HCT116 (cell line): ENCODE data around the gene MMD.

Source experiments
- EGR1 ChIP-seq: IDR thresholded peaks from 2 replicates; pipeline ENCODE4 v1.6.1; 2012; ENCODE audit warnings: low read depth
- ELF1 ChIP-seq: IDR thresholded peaks from 2 replicates; pipeline ENCODE4 v1.6.1; 2012; ENCODE audit warnings: low read depth, borderline replicate concordance
- JUND ChIP-seq: IDR thresholded peaks from 2 replicates; pipeline ENCODE4 v1.6.1; 2012
- POLR2AphosphoS5 ChIP-seq: IDR thresholded peaks from 2 replicates; pipeline ENCODE4 v1.6.1; 2011; ENCODE audit warnings: mild to moderate bottlenecking, low read depth, low read length, moderate library complexity
- YY1 ChIP-seq: IDR thresholded peaks from 2 replicates; pipeline ENCODE4 v1.6.1; 2011; ENCODE audit warnings: low read length, low read depth, moderate library complexity, mild to moderate bottlenecking; ENCODE audit not compliant: insufficient replicate concordance; ENCODE audit errors: extremely low read depth
- ZBTB33 ChIP-seq: IDR thresholded peaks from 2 replicates; pipeline ENCODE4 v1.6.1; 2011; ENCODE audit warnings: mild to moderate bottlenecking, low read length, moderate library complexity; ENCODE audit not compliant: insufficient replicate concordance; ENCODE audit errors: extremely low read depth
- TF ChIP-seq, protein P1 (sequence below), 3 experiments: fragments of 200-600 bp in 1 of 3; sonication (generic) in 1 of 3; IDR thresholded peaks in 2 of 3; conservative IDR thresholded peaks in 1 of 3; 2 replicates each; pipeline ENCODE4 v1.5.1; 2012 to 2017; ENCODE audit warnings: low read depth in 2 of 3, low read length in 2 of 3, antibody characterized with exemption in 1 of 3, borderline replicate concordance in 1 of 3, control low read depth in 1 of 3, mild to moderate bottlenecking in 1 of 3, mixed read lengths in 1 of 3, mixed run types in 1 of 3, moderate library complexity in 1 of 3; ENCODE audit not compliant: insufficient read depth in 1 of 3
- TF ChIP-seq, protein P2 (sequence below): IDR thresholded peaks from 2 replicates; pipeline ENCODE4 v1.6.1; 2012; ENCODE audit warnings: low read depth

DNA sequence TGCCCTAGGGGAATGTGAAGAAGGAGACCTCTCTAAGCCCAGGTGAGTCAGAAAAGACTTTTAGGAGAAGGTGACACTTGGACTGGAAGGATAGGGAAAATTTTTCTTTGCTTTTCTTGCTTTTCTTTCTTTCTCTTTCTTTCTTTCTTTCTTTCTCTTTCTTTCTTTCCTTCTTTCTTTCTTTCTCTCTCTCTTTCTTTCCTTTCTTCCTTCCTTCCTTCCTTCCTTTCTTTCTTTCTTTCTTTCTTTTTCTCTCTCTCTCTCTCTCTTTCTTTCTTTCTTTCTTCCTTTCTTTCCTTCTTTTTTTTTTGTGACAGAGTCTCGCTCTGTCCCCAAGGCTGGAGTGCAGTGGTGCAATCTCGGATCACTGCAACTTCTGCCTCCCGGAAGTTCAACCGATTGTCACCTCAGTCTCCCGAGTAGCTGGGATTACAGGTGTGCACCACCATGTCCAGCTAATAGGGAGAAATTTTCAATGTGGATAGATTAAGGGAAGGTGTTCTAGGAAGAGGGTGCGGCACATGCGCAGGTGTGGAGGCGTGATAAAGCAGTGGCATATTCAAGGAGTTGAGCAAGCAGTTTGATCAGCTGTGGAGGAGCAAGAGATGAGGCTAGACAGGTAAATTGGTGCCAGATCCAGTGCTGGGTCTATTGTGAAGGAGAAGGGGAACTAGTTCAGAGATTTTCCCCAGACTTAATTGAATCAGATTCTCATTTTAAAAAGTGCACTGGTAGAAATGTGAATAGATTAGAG lies 40.4 kb downstream of the MMD start:
- TF ChIP-seq, protein P1, sequence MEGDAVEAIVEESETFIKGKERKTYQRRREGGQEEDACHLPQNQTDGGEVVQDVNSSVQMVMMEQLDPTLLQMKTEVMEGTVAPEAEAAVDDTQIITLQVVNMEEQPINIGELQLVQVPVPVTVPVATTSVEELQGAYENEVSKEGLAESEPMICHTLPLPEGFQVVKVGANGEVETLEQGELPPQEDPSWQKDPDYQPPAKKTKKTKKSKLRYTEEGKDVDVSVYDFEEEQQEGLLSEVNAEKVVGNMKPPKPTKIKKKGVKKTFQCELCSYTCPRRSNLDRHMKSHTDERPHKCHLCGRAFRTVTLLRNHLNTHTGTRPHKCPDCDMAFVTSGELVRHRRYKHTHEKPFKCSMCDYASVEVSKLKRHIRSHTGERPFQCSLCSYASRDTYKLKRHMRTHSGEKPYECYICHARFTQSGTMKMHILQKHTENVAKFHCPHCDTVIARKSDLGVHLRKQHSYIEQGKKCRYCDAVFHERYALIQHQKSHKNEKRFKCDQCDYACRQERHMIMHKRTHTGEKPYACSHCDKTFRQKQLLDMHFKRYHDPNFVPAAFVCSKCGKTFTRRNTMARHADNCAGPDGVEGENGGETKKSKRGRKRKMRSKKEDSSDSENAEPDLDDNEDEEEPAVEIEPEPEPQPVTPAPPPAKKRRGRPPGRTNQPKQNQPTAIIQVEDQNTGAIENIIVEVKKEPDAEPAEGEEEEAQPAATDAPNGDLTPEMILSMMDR (IDR thresholded peaks at IDR 0.05 in 2 of 3, conservative IDR thresholded peaks at IDR 0.05 in 1 of 3; ENCODE audit: borderline replicate concordance in 1 of 3, insufficient read depth in 1 of 3, low read depth in 2 of 3, low read length in 2 of 3), result no peak
- no peak for TF ChIP-seq JUND
- TF ChIP-seq YY1, result no peak
- no peak for TF ChIP-seq EGR1
- TF ChIP-seq ZBTB33, result no peak
- TF ChIP-seq, protein P2, sequence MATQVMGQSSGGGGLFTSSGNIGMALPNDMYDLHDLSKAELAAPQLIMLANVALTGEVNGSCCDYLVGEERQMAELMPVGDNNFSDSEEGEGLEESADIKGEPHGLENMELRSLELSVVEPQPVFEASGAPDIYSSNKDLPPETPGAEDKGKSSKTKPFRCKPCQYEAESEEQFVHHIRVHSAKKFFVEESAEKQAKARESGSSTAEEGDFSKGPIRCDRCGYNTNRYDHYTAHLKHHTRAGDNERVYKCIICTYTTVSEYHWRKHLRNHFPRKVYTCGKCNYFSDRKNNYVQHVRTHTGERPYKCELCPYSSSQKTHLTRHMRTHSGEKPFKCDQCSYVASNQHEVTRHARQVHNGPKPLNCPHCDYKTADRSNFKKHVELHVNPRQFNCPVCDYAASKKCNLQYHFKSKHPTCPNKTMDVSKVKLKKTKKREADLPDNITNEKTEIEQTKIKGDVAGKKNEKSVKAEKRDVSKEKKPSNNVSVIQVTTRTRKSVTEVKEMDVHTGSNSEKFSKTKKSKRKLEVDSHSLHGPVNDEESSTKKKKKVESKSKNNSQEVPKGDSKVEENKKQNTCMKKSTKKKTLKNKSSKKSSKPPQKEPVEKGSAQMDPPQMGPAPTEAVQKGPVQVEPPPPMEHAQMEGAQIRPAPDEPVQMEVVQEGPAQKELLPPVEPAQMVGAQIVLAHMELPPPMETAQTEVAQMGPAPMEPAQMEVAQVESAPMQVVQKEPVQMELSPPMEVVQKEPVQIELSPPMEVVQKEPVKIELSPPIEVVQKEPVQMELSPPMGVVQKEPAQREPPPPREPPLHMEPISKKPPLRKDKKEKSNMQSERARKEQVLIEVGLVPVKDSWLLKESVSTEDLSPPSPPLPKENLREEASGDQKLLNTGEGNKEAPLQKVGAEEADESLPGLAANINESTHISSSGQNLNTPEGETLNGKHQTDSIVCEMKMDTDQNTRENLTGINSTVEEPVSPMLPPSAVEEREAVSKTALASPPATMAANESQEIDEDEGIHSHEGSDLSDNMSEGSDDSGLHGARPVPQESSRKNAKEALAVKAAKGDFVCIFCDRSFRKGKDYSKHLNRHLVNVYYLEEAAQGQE, result no peak
- TF ChIP-seq ELF1, result no peak
- TF ChIP-seq POLR2AphosphoS5, result no peak
